ENCODE measurements around the gene CYP4X1. TPM values are rescaled to one million over a fixed set of nuclear protein-coding genes. Genes with fewer than 3 reads are reported as not detected.

The CYP4X1 gene
- 2.2 and 3.6 TPM in 2 replicates for total RNA-seq (2014; rRNA removed; shearing (Covaris generic))
- polyA plus RNA-seq (2016; fragmentation: Nextera tagmentation; extraction: Ambion mirVana): 1.1 and 1.8 TPM in 2 replicates
- long read RNA-seq, partial matches to known transcripts: 1 of 3 reads
- long read RNA-seq, other reads (novel, unspliced or antisense): 0 of 3 reads

- ATAC-seq (peak; percentile 94), DNase-seq (ENCODE audit: low spot score) (peak; percentile 71)
- peak within 1 kb of the TSS; percentile 85 for H3K4me3 ChIP-seq
- Mint-ChIP-seq H3K27ac (no peak within 1 kb of the TSS), H3K4me3 (peak within 1 kb of the TSS; percentile 76), H3K36me3 (ENCODE audit: low read depth) (no peaks in the 10 kb centered on the region), H3K4me1 (peaks cover 28% of the 10 kb centered on the region), H3K9me3 (no peaks in the 10 kb centered on the region), H3K27me3 (ENCODE audit: insufficient read depth, low read depth, poor library complexity) (peaks cover 11% of the 10 kb centered on the region)
- no peaks in the 10 kb centered on the region for H3K79me2 ChIP-seq (replicated peaks; ENCODE audit: insufficient read depth)
- H3K27me3 ChIP-seq (ENCODE audit: insufficient read depth): peaks cover 27% of the 10 kb centered on the region
- H3K9me2 ChIP-seq (ENCODE audit: insufficient read depth): no peaks in the 10 kb centered on the region
- H3K4me1 ChIP-seq (ENCODE audit: insufficient read depth): peaks cover 24% of the 10 kb centered on the region
- no peak within 1 kb of the TSS for H3K27ac ChIP-seq (ENCODE audit: low read depth)
- H3F3A ChIP-seq (replicated peaks; ENCODE audit: low read depth): 0 out of 2 replicates have a peak, but pooled peaks cover 4% of the 10 kb centered on the region
- no peaks in the 10 kb centered on the region for H4K20me1 ChIP-seq (replicated peaks; ENCODE audit: insufficient read depth)
- H3K36me3 ChIP-seq (ENCODE audit: insufficient read depth): no peaks in the 10 kb centered on the region
- peak within 1 kb of the TSS; percentile 86 for H3K4me2 ChIP-seq
- peak within 1 kb of the TSS; percentile 98 for H2AFZ ChIP-seq
- TF ChIP-seq REST (IDR thresholded peaks at IDR 0.05; ENCODE audit: unreplicated experiment) (no peak), CTCF (conservative IDR thresholded peaks at IDR 0.05; ENCODE audit: low read depth in 2 of 2) (peak in 1 of 2 experiments; percentile 11; a peak in 1 of 4 replicates)
These were observed at the start of gene CYP4X1 for GRCh38 chr1:47023268-47024140. Gene CYP4X1, plus strand, starts transcription at chr1:47023669. Its CDS starts 149 bp downstream, at chr1:47023818.

- peaks cover 24% of the 10 kb centered on the region; the same call in 2 of the 3 replicates for H3K9me3 Mint-ChIP-seq
- peaks cover 23% of the 10 kb centered on the region for H3K4me1 Mint-ChIP-seq
- Histone ChIP-seq H3K9me2 (ENCODE audit: insufficient read depth) (no peaks in the 10 kb centered on the region), H3K4me1 (ENCODE audit: insufficient read depth) (peaks cover 20% of the 10 kb centered on the region), H2AFZ (peak overlapping the region; percentile 98), H3K27ac (ENCODE audit: low read depth) (no peak overlapping the region), H3K4me2 (peak overlapping the region; percentile 72), H3F3A (replicated peaks; ENCODE audit: low read depth) (no peaks in the 10 kb centered on the region), H3K36me3 (ENCODE audit: insufficient read depth) (no peaks in the 10 kb centered on the region), H4K20me1 (replicated peaks; ENCODE audit: insufficient read depth) (no peaks in the 10 kb centered on the region), H3K79me2 (replicated peaks; ENCODE audit: insufficient read depth) (no peaks in the 10 kb centered on the region), H3K4me3 (peak overlapping the region; percentile 25; the same call in 1 of the 2 replicates), H3K27me3 (ENCODE audit: insufficient read depth) (no peaks in the 10 kb centered on the region)
- H3K4me3 Mint-ChIP-seq: peak overlapping the region; percentile 23; the same call in 1 of the 3 replicates
- DNase-seq (ENCODE audit: low spot score): peak; percentile 50
- H3K27ac Mint-ChIP-seq: peak overlapping the region; percentile 79
- H3K36me3 Mint-ChIP-seq (ENCODE audit: low read depth): peaks cover 2% of the 10 kb centered on the region; the same call in 1 of the 3 replicates
- TF ChIP-seq ZNF331 (CRISPR knock-in tag; IDR thresholded peaks at IDR 0.05; ENCODE audit: low read depth): no peak
- H3K27me3 Mint-ChIP-seq (ENCODE audit: insufficient read depth, low read depth, poor library complexity): peaks cover 7% of the 10 kb centered on the region
- ATAC-seq: peak; percentile 81
These were observed 40.2 kb upstream of the CYP4X1 start for GRCh38 chr1:46983166-46983829.
